Umbilical cord (tissue), 2 donors: ENCODE data around the gene EGR1. TPM values are rescaled to one million over a fixed set of nuclear protein-coding genes. Genes with fewer than 3 reads are reported as not detected.
A peak's percentile ranks its signal among the peaks of the same experiment; 100 is the strongest.

Experiments used
- DNase-seq: peaks from one replicate; pipeline ENCODE4 v3.0.0-alpha.2; 2015; ENCODE audit warnings: low spot score
- total RNA-seq: library from RNA; depleted of rRNA; stranded (reverse); fragments of >200 nt; gene quantifications from one replicate; pipeline ENCODE4 v1.2.3, GENCODE V29; 2014; ENCODE audit warnings: low replicate concordance; ENCODE audit not compliant: insufficient read depth

Gene EGR1
- total RNA-seq, 1 donor from 2014 or later: 24.1 TPM

DNA sequence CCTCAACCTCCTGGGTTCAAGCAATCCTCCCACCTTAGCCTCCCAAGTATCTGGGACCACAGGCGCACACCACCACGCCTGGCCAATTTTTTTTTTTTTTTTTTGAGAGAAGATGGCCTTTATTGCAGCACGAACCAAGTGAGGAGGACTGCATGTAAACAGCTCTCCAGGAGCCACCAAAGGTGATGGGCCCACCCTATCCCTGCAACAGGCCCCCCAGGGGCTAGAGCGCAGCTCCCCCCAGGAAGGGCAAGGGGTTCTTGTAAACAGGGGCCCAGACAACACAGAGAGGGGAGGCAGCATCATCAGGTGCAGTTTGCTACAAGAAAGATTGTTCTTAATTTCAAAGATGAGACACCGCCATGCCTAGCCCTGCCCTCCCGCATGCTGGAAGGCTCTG lies 12.6 kb upstream of the EGR1 start:
- DNase-seq: no peak

DNA sequence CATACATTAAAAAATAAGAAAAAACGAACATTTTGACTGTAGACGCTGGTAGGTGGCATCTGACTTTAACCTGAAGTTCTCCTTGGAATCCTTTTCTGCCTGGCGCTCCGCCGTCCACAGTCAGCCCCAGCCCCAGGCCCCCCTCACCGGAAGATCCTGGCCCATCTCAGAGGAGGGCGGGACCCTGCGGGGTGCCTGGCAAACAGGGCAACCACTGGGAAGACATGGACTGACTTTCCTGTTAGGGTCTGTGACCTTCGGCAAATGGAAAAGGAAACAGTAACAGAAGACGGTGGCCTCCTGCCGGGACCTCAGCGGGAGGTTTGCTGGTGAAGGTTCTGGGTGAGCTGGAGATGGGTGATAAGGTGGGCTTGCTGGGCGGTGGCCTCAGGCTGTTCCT lies 11.7 kb upstream of the EGR1 start:
- DNase-seq: no peak

DNA sequence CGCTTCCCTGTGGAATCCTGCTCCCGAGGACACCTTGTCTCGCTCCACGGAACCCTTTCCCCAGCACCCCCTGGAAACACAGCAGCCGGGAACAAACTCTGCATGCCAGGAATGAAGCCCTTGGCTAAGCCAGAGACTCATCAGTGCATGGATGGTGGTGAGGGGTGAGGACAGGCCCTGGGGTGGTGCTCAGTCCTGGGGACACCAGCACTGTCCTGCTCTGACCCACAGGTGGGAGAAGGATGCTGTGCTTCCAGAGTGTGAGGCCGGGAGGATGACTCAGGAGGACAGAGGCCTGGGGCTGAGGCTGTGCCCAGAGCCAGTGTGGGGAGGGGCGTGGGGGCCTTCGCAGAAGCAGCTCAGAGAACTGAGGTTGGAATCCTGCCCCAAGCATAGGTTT lies 11.2 kb upstream of the EGR1 start:
- no peak for DNase-seq

DNA sequence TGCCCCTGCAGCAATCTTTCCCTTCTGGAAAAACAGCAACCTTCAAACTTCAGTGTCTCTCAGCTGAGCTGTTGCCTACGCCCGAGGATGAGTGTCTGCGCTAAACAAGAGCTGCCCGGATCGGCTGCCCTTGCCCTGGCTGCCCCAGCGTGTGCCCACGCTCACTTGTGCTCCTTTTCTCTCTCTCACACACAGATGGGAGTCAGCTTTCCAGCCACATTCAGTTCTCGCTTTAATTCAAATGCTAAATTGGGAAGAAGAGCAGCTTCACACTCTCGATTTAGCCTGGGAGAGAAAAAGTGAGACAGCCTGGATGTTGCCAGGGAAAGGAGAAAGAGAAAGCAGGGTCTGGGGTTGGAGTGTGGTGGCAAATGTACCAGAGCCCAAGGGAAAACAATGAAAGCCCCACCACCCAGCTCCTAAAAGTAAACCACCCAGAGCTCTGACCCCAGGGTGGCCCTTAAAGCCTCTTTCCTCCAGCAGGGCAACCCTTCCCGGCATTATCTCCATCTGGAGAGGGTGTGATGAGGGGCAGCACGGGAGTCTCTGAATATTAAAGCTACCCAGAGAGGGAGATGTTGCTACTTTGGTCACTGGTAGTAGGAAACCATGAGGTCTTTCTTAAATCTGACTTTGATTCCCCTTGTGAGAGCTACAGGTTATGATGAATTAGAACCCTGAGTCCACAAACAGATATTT lies 9.9 kb upstream of the EGR1 start:
- no peak for DNase-seq

DNA sequence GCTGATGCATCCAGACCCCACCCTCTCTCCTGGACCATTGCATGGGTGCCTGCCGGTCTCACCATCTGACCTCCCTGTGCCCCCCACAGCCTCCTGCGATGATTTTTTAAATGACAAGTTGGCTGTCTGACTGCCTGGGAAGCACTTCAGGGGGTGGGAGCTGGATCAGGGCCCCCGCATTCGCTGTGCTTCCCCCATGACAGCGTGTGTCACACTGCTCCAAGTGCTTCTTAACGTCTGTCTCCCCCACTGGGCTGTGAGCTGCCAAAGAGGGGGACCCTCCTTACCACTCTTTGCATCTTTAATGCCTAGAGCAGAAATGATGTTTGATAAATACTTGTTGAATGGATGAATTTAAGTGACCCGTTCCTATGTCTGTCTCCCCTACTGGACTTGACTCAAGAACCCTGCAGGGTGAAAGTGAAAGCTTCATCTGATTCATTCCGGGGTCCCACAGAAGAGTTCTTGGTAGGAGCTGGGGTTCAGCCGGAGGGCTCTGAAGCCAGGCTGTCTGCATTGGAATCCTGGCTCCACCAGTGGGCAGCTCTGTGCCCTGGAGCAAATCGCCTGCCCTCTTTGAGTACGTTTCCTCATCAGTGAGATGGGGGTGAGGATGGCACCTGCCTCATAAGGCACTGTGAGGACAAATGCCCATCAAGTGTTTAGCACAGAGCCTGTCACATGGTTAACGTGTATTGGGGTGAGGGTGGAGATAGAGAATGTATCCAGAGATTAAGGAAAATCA lies 7.6 kb upstream of the EGR1 start:
- no peak for DNase-seq

DNA sequence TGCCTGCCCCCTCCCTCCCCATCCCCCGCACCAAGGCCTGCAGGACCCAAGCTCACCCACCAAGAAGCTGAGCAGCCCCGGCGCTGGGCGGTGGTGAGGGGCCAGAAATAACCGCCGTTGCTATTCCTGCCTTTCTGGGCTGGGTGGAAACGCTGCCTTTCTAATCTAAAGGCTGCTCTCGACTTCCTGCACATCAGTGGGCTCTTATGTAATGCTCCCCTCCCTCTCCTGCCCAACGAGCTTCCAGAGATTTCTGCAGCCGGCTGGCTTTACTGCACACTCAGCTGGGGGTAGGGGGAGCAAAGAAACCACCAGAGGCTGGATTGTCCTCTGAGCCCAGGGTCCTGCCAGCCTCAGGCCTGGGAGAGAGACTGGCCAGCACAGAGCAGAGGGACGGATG lies 6.9 kb upstream of the EGR1 start:
- peak; percentile 68 for DNase-seq

DNA sequence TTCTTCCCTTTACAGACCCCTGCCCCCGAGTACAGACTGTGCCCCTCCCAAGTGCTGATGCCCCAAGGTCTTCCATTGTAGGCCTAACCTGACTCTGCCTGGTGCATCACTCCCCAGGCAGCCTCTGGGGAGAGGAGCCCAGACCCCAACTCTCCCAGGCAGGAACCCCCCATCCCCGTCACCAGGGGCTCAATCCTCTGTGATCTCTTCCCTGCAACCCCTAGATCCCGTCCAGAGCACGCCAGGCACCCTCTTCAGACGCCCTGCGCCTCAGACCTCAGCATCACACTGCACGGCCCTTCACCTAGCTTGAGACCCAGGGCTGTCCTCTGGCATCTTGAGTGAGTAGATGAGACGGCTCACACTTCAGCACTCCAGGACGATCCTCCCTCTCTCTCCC lies 6.4 kb upstream of the EGR1 start:
- no peak for DNase-seq

DNA sequence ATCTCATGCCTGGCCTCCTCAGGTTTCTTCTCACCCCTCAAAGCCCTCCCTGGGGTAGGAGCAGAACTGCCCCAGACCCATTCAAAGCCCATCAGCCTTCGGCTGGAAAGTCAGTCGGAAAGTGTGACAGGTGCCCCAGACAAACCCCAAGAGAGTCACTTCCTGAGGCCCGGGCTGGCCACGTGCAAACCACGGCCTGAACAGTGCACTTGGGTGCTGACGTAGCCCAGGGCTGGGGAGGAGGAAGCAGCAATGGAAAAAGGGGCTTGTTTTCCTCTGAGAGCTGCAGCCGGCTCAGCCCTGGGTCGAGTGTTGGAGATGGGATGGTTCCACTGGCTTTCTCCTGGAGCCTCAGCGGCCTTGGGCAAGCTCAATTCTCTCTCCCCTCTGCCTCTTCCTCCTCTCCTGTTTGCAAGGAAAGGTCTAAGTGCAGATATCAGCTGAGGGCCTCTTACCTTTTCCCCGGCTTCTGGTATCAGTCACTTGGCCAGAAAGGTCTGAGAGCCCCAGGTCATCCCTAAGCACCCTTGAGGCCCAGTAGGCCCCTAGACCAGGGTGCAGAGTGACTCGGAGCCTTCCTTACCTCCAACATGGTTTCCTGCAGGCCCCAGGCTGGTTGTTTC lies 5.9 kb upstream of the EGR1 start:
- DNase-seq: no peak

DNA sequence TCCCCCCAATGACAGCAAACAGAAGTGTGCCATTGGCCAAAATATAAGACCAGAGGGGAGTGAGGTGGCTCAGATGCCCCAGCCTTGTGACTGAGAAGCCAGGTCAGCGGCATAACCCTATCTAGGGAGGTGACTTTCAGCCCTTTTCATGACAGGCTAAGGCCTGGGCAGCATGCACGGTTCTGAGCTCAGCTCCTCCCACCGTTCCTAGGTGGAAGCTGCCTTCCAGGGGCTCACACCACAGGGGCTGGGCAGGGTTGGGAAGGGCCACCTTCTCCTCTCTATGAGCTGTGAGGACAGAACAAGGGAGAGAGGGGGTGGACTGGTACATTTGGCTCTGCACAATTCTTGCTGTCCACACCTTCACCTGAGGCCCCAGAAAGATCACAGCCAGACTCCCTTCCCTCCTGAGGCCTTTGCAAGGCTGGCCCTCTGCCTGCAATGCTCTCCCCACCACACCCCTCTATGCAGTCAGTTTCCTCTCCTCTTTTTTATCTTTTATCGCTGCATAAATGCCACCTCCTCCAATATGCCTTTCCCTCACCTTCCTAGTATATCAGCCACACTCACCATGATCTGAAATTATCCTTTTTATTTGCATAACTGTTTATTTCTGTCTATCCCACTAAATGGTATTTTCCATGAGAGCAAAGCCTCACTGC lies 5.1 kb upstream of the EGR1 start:
- no peak for DNase-seq

DNA sequence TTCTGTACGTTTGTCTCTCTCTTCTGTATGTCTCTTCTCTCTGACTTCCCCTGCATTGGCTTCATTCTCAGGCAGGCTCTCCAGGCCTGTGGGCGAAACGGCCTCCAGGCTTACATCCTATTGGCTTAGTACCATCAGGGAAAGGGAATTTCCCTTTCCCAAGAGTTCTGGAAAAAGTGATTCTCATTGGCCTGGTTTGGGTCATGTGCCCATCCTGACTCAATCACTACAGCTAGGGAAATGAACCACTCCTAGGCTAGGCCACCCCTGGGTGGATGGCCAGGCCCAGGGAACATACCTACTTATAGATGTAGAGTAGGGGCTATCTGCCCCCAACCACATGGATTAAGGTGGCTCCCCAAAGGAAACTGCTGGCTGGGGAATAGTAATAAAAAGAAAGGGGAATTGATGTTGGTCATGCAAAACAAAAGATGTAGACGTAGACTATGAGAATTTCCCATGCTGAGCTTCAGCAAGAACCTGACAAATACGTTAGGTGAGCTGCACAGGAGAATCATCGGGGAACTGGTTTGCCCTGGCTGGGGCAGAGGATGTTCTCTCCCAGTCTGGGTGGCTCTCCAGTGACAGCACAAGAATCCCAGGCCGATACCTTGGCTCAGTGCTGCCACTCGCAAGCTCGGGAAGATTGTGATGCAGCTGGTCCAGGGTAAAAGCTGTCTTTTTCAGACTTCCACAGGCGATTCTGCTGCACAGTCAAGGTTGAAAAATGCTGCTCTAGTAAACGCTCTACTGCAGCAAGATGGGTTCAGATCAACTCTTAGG lies 3.7 kb upstream of the EGR1 start:
- peak; percentile 72 for DNase-seq

DNA sequence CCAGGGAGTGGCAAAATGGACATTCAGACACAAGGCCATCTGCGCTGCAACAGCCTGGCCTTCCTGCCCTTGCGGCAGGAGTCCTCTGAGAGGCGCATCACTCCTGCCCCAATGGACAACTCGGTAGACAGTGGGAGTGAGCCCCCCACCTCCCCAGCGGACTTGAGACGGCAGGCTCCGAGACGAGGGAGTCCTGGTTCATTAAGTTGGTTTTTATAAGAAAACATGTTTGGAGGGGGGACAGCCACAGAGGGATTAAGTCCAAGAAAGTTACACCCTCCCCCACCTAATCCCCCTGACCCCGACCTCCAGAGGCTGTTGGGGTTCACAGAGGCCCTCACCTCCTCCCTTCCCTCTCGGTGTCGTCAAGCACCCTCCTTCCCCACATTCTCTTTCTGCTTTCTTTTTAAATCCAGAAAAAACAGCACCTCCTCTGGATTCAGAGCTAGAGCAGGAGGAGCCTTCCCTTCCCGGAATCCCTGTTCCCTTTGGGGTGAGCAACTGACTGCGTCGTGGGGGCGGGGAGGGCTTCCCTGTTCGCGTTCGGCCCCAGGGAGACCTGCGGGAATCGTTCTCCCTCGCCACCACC lies 1.8 kb upstream of the EGR1 start:
- no peak for DNase-seq

DNA sequence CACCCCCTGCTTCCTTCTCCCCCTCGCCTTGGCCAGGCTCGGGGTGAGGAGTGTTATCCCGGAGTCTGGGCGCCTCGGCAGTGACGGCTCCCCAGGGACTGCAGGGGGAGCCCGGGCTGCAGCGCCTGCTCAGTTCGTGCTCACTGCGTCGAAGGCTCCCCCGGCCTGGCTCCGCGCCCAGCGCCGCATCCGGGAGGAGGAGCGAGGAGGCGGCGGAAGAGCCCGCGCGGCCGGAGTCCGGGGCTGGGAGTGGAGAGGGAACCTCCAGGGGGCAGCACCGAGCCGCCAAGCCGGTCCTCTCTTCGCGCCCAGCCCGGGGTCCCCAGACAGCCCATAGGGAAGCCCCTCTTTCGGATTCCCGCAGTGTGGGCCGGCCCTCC lies 1.3 kb upstream of the EGR1 start:
- DNase-seq: peak; percentile 98

DNA sequence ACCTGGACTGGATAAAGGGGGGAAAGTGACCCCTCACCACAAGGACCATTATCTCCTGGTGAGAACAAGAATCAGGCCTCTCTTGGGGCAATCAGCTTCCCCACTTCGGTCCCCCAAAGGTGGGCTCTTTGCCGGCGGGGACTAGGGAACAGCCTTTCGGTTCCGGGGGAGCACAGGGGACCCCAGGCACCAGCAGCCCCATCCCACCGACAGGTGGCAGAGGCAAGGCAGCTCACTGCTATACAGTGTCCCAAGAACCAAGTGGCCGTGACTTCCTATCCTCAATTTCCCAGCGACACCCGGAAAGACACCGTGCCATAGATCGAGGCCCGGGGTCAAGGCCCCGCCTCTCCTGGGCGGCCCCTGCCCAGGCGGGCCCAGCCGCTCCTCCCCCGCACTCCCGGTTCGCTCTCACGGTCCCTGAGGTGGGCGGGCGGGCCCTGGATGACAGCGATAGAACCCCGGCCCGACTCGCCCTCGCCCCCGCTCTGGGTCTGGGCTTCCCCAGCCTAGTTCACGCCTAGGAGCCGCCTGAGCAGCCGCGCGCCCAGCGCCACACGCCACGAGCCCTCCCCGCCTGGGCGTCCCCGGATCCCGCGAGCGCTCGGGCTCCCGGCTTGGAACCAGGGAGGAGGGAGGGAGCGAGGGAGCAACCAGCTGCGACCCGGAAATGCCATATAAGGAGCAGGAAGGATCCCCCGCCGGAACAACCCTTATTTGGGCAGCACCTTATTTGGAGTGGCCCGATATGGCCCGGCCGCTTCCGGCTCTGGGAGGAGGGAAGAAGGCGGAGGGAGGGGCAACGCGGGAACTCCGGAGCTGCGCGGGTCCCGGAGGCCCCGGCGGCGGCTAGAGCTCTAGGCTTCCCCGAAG lies 655 bp upstream of the EGR1 start:
- peak; percentile 100 for DNase-seq

DNA sequence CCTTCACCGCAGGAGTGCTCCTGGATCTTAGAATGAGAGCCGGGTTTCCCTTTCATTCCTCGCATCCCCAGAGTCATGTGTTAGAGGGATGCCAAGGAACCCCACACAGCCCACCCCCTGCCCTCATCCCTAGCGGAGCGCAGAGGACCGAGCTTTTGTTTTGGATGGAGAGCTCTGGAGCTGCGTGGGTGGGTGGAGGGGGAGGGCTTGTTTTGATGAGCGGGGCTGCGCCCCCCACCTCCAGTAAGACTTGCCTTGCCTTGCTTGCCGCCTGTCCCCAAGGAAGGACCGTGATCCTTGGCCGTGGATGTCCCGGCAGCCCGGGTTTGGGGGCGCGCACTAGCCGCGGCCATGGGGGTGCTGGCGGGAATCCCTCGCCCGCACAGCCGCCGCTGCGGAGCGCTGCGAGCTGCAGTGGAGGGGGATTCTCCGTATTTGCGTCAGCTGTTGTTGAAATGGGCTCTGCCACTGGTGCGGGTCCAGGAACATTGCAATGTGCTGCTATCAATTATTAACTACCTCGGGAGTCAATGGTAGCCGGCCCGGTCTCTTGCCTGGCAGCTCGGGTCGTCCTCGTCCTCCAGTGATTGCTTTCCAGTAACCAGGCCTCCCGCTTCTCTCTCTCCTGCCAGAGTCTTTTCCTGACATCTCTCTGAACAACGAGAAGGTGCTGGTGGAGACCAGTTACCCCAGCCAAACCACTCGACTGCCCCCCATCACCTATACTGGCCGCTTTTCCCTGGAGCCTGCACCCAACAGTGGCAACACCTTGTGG lies 1.0 kb downstream of the EGR1 start:
- peak; percentile 42 for DNase-seq

DNA sequence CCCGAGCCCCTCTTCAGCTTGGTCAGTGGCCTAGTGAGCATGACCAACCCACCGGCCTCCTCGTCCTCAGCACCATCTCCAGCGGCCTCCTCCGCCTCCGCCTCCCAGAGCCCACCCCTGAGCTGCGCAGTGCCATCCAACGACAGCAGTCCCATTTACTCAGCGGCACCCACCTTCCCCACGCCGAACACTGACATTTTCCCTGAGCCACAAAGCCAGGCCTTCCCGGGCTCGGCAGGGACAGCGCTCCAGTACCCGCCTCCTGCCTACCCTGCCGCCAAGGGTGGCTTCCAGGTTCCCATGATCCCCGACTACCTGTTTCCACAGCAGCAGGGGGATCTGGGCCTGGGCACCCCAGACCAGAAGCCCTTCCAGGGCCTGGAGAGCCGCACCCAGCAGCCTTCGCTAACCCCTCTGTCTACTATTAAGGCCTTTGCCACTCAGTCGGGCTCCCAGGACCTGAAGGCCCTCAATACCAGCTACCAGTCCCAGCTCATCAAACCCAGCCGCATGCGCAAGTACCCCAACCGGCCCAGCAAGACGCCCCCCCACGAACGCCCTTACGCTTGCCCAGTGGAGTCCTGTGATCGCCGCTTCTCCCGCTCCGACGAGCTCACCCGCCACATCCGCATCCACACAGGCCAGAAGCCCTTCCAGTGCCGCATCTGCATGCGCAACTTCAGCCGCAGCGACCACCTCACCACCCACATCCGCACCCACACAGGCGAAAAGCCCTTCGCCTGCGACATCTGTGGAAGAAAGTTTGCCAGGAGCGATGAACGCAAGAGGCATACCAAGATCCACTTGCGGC lies 1.8 kb downstream of the EGR1 start:
- DNase-seq: peak; percentile 28

DNA sequence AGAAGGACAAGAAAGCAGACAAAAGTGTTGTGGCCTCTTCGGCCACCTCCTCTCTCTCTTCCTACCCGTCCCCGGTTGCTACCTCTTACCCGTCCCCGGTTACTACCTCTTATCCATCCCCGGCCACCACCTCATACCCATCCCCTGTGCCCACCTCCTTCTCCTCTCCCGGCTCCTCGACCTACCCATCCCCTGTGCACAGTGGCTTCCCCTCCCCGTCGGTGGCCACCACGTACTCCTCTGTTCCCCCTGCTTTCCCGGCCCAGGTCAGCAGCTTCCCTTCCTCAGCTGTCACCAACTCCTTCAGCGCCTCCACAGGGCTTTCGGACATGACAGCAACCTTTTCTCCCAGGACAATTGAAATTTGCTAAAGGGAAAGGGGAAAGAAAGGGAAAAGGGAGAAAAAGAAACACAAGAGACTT lies 2.4 kb downstream of the EGR1 start:
- DNase-seq: no peak

DNA sequence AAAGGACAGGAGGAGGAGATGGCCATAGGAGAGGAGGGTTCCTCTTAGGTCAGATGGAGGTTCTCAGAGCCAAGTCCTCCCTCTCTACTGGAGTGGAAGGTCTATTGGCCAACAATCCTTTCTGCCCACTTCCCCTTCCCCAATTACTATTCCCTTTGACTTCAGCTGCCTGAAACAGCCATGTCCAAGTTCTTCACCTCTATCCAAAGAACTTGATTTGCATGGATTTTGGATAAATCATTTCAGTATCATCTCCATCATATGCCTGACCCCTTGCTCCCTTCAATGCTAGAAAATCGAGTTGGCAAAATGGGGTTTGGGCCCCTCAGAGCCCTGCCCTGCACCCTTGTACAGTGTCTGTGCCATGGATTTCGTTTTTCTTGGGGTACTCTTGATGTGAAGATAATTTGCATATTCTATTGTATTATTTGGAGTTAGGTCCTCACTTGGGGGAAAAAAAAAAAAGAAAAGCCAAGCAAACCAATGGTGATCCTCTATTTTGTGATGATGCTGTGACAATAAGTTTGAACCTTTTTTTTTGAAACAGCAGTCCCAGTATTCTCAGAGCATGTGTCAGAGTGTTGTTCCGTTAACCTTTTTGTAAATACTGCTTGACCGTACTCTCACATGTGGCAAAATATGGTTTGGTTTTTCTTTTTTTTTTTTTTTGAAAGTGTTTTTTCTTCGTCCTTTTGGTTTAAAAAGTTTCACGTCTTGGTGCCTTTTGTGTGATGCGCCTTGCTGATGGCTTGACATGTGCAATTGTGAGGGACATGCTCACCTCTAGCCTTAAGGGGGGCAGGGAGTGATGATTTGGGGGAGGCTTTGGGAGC lies 3.1 kb downstream of the EGR1 start:
- DNase-seq: peak; percentile 26
